Heart right ventricle (tissue), 16 donors: ENCODE data around the gene MRPS26. TPM values are rescaled to one million over a fixed set of nuclear protein-coding genes. Genes with fewer than 3 reads are reported as not detected.

Experiments
- ATAC-seq, 8 donors: fragments of 200-7000 bp; cut with Tn5 transposase; one replicate each; pipeline ENCODE4 v1.9.1; 2020; ENCODE audit warnings: mild to moderate bottlenecking in 8 of 8, moderate library complexity in 8 of 8, moderate number of reproducible peaks in 1 of 8
- DNase-seq, 2 donors: peaks; one replicate each; pipeline ENCODE4 v3.0.0-alpha.2; 2020
- H3K27ac ChIP-seq, 10 donors: fragments of 200-600 bp; sonication (generic) in 2 of 10; one replicate each; pipeline versions ENCODE4 v1.5.0 to v1.8.0; 2020 to 2022; ENCODE audit warnings: mild to moderate bottlenecking in 3 of 10
- H3K27me3 ChIP-seq, 7 donors: fragments of 200-600 bp; one replicate each; pipeline ENCODE4 v1.8.0; 2021 to 2022; ENCODE audit warnings: mild to moderate bottlenecking in 2 of 7
- H3K36me3 ChIP-seq, 9 donors: fragments of 200-600 bp; sonication (generic) in 1 of 9; one replicate each; pipeline versions ENCODE4 v1.5.0 to v1.8.0; 2020 to 2022; ENCODE audit warnings: mild to moderate bottlenecking in 2 of 9
- H3K4me1 ChIP-seq, 9 donors: fragments of 200-600 bp; sonication (generic) in 1 of 9; one replicate each; pipeline versions ENCODE4 v1.5.0 to v1.8.0; 2020 to 2022; ENCODE audit warnings: mild to moderate bottlenecking in 4 of 9
- H3K4me3 ChIP-seq, 10 donors: fragments of 200-600 bp; sonication (generic) in 2 of 10; one replicate each; pipeline versions ENCODE4 v1.5.0 to v1.8.0; 2020 to 2022; ENCODE audit warnings: mild to moderate bottlenecking in 7 of 10, moderate library complexity in 2 of 10
- H3K9me3 ChIP-seq, 11 donors: fragments of 200-600 bp in 10 of 11; sonication (generic) in 2 of 11; one replicate each; pipeline versions ENCODE4 v1.5.0 to v1.8.0; 2013 to 2022; ENCODE audit warnings: mild to moderate bottlenecking in 2 of 11, control low read depth in 1 of 11, moderate library complexity in 1 of 11
- WGBS, 2 donors: extraction: QIAGEN DNeasy Blood & Tissue Kit; methylation state at CpG; one replicate each; pipeline ENCODE4 v1.1.7; 2013; ENCODE audit warnings: inconsistent platforms in 1 of 2; 5-methylcytosine and 5-hydroxymethylcytosine counted together
- intact Hi-C, 10 donors: fragments of 100-400 bp; cut with DNase I; formaldehyde crosslinking; loops; one replicate each; pipeline versions ENCODE4 v1.11.1 to v1.14.2; 2022
- polyA plus RNA-seq, 2 donors: library from polyadenylated mRNA; stranded (reverse); fragments of 200-250 nt; gene quantifications; one replicate each; pipeline ENCODE4 v1.2.3, GENCODE V29; 2013
- total RNA-seq, 10 donors: library from RNA; stranded (reverse); fragmentation: NEBNext Ultra II Directional in 3 of 10; extraction: Animal tissue kit (Norgen Biotek cat#: 25700) in 3 of 10; gene quantifications; one replicate each; pipeline versions ENCODE4 v1.2.1 to v1.2.4, GENCODE V29; 2021 to 2023
- TF ChIP-seq, protein P1 (sequence below), 9 donors: fragments of 200-600 bp; sonication (generic) in 2 of 9; IDR thresholded peaks; one replicate each; pipeline versions ENCODE4 v1.5.0 to v1.8.0; 2021 to 2022; ENCODE audit warnings: antibody characterized with exemption in 9 of 9, mild to moderate bottlenecking in 5 of 9, moderate library complexity in 1 of 9
- donor health status: Arrhythmogenic right ventricular cardiomyopathy.
- donor health status: ischemic (EF 13 %, LVEDD 7.1; RV severe dilation, severe dysfunction).
- donor health status: healthy with polysubstance abuse.
- donor health status: DM: no; HTN: yes; CAD: no.
- donor health status: DM: no; HTN: no; CAD: no.
- donor health status: ischemic (EF 25% LVEDD 6.9; RV normal size, moderate dysfunction).
- donor health status: ischemic (EF 25% LVEDD 5.7; RV mildly dilated, moderate dysfunction).
- donor health status: healthy.
- donor health status: DM: yes; HTN: yes; CAD: no.
- donor health status: Ischemic cardiomyopathy.
- donor health status: ischemic (EF 35%, LVEDD 5.7; RV mildly dilated, moderate dysfunction).
- donor health status: nonischemic (EF 11% LVEDD 7.7; RV severe dilation, severe dysfunction).
- donor health status: DM: yes; HTN: yes; CAD: no.
- donor health status: PGD.
- donor health status: ischemic (EF 29% LVEDD 5.4; RV normal size, mild dysfunction).
- donor health status: nonischemic (EF 23%, LVEDD 6.1; RV moderate dilation, normal function).

Gene MRPS26
- total and polyA plus RNA-seq, 12 donors: 39.1 to 119 (median 52.4) TPM

DNA sequence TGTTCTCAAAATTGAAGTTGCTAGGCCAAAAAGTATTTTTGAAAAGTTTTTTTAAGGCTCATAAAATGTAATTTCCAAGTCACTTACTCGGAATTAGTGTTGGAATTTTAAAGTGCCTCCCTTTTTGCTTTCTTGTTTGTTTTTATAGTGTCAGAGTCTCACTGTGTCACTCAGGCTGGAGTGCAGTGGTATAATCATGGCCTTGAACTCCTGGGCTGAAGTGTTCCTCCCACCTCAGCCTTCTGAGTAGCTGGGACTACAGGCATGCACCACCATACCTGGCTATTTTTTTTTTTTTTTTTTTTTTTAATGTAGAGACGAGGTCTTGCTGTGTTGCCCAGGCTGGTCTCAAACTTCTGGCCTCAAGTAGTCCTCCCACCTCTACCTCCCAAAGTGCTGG lies 42.4 kb upstream of the MRPS26 start:
- H3K27me3 ChIP-seq: no peaks in the 10 kb centered on the region
- 92 to 95% methylated on average over 2 of the region's 2 CpGs for WGBS, 2 donors
- no peak overlapping the region for H3K27ac ChIP-seq
- H3K4me3 ChIP-seq: no peak overlapping the region
- ATAC-seq: no peak
- TF ChIP-seq, protein P1, sequence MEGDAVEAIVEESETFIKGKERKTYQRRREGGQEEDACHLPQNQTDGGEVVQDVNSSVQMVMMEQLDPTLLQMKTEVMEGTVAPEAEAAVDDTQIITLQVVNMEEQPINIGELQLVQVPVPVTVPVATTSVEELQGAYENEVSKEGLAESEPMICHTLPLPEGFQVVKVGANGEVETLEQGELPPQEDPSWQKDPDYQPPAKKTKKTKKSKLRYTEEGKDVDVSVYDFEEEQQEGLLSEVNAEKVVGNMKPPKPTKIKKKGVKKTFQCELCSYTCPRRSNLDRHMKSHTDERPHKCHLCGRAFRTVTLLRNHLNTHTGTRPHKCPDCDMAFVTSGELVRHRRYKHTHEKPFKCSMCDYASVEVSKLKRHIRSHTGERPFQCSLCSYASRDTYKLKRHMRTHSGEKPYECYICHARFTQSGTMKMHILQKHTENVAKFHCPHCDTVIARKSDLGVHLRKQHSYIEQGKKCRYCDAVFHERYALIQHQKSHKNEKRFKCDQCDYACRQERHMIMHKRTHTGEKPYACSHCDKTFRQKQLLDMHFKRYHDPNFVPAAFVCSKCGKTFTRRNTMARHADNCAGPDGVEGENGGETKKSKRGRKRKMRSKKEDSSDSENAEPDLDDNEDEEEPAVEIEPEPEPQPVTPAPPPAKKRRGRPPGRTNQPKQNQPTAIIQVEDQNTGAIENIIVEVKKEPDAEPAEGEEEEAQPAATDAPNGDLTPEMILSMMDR (IDR thresholded peaks at IDR 0.05): no peak
- no peaks in the 10 kb centered on the region for H3K4me1 ChIP-seq
- no peak for DNase-seq
- H3K9me3 ChIP-seq: no peaks in the 10 kb centered on the region
- intact Hi-C loops: loop anchor here in 4 of 10 donors (10.0 kb wide), 3 partner anchors 129 to 479 kb away; partner anchors contain the start of gene PTPRA (in 1 of the 4)
- H3K36me3 ChIP-seq: peaks cover 0 to 75% (median 21%) of the 10 kb centered on the region in 9 donors

DNA sequence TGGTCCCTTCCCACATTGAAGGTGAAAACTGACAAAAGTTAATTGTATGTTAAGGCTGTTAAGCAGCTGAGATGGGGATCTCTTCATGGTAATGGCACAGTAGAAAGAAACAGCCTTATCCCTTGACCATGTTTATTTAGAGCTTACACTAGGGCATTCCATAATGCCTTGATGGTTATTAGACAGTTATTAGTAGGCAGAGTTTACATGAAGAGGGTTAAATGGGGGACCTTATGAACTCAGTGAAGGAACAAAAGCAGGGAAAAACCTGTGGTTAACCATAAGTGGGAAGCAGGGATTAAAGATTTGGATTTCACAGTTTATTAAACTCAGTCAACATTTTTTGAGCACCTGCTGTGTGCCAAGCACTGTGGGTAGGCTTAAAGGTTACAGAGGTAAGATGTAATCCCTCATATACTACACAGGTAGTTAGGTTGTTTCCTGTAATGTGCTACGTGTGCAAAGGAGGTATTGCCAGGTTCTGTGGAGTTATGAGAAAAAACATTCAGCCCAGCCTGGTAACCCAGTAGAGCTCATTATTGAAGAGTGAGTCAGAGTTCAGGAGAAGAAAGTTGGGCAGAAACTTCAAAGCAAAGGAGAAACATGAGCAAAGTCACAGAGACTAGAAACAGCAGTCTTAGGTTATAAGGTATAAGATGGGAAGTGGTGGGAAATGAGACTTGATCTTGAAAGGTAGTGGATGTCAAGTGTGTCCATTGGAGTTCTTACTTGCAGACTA lies 34.7 kb upstream of the MRPS26 start:
- Histone ChIP-seq H3K4me1 (no peaks in the 10 kb centered on the region), H3K36me3 (peaks cover 0 to 99% (median 24%) of the 10 kb centered on the region in 9 donors), H3K27ac (no peak overlapping the region), H3K27me3 (no peaks in the 10 kb centered on the region), H3K9me3 (no peaks in the 10 kb centered on the region), H3K4me3 (no peak overlapping the region)
- intact Hi-C loops: loop anchor here in 1 of 10 donors (10.0 kb wide), 1 partner anchor 146 kb away; no protein-coding TSS in a partner anchor
- DNase-seq (no peak), ATAC-seq (no peak)
- 53 to 87% methylated on average over 1 of the region's 1 CpG for WGBS, 2 donors
- TF ChIP-seq, protein P1 (IDR thresholded peaks at IDR 0.05): no peak

DNA sequence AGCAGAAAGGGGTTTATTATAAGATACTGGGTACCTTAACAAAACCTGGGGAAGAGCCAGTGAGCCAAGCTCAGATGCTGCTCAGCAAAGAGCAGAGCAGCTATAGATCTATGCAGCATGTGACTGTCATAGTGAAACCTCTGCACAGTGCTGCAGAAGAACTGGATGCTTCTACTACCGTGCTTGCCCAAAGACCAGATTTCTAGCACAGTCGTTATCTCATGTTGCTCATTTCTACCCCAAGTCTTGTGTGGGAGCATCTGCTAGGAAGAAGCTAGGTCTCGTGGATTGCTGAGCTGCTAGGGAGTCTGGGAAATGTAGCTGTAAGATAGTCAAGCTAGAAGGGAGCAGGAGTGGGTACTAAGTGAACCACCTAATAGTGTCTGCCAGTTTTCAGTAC lies 34.1 kb upstream of the MRPS26 start:
- Histone ChIP-seq H3K36me3 (peaks cover 0 to 99% (median 18%) of the 10 kb centered on the region in 9 donors), H3K4me1 (no peaks in the 10 kb centered on the region), H3K27ac (no peak overlapping the region), H3K27me3 (no peaks in the 10 kb centered on the region), H3K9me3 (no peaks in the 10 kb centered on the region), H3K4me3 (no peak overlapping the region)
- TF ChIP-seq, protein P1 (IDR thresholded peaks at IDR 0.05): no peak
- no peak for ATAC-seq
- intact Hi-C loops: loop anchor here in 1 of 10 donors (10.0 kb wide), 1 partner anchor 147 kb away; no protein-coding TSS in a partner anchor
- WGBS, 2 donors: 84 to 88% methylated on average over 3 of the region's 3 CpGs
- DNase-seq: no peak

DNA sequence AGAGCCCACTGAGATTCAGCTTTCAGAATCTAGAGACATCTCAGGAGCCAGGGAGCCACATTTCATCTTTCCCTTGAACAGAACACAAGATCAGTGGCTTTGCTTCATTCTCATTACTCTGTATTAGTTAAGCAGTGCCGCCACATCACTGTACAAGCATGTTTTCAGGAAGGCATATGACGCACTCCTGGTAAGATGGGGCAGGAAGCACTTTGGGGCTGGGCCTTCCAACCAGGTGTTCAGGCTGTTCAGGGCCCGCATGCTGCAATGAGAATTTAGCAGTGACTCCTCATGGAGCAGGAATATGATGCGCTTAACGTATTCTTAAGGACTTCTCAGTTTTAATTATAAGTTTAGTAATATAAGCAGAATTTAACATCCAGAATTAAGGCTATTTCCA lies 32.1 kb upstream of the MRPS26 start:
- intact Hi-C loops: loop anchor here in 1 of 10 donors (10.0 kb wide), 1 partner anchor 149 kb away; no protein-coding TSS in a partner anchor
- no peaks in the 10 kb centered on the region for H3K4me1 ChIP-seq
- H3K36me3 ChIP-seq: peaks cover 0 to 93% (median 11%) of the 10 kb centered on the region in 9 donors
- ATAC-seq: no peak
- 96 to 98% methylated on average over 5 of the region's 5 CpGs for WGBS, 2 donors
- no peak overlapping the region for H3K27ac ChIP-seq
- no peaks in the 10 kb centered on the region for H3K9me3 ChIP-seq
- TF ChIP-seq, protein P1 (IDR thresholded peaks at IDR 0.05): no peak
- no peak for DNase-seq
- no peak overlapping the region for H3K4me3 ChIP-seq
- H3K27me3 ChIP-seq: no peaks in the 10 kb centered on the region
